GM23248 (cell line): ENCODE measurements around the gene INO80B. TPM values are rescaled to one million over a fixed set of nuclear protein-coding genes. Genes with fewer than 3 reads are reported as not detected.

Source experiments
- DNase-seq: peaks from one replicate; pipeline ENCODE4 v3.0.0-alpha.2; 2015
- H2AFZ ChIP-seq: fragments of 200-600 bp; sonication (generic); 2 replicates; pipeline ENCODE4 v1.6.1; 2016; ENCODE audit warnings: antibody characterized with exemption
- H3F3A ChIP-seq: fragments of 200-600 bp; sonication (generic); 2 replicates; pipeline ENCODE4 v1.6.1; 2016; ENCODE audit warnings: mild to moderate bottlenecking, antibody characterized with exemption, mixed run types; ENCODE audit not compliant: insufficient read depth
- H3K27ac ChIP-seq: fragments of 200-600 bp; sonication (generic); 2 replicates; pipeline ENCODE4 v1.5.1; 2016; ENCODE audit warnings: mild to moderate bottlenecking
- H3K27me3 ChIP-seq: fragments of 200-600 bp; sonication (generic); replicated peaks from 2 replicates; pipeline ENCODE4 v1.6.1; 2016; ENCODE audit warnings: mild to moderate bottlenecking; ENCODE audit not compliant: insufficient read depth
- H3K36me3 ChIP-seq: fragments of 200-600 bp; sonication (generic); 2 replicates; pipeline ENCODE4 v1.6.1; 2016; ENCODE audit warnings: low read depth, mild to moderate bottlenecking
- H3K4me1 ChIP-seq: fragments of 200-600 bp; sonication (generic); 2 replicates; pipeline ENCODE4 v1.6.1; 2016; ENCODE audit warnings: mild to moderate bottlenecking; ENCODE audit not compliant: insufficient read depth
- H3K4me2 ChIP-seq: fragments of 200-600 bp; sonication (generic); one replicate; pipeline ENCODE4 v1.6.1; 2016; ENCODE audit warnings: mild to moderate bottlenecking; ENCODE audit not compliant: unreplicated experiment
- H3K4me3 ChIP-seq: fragments of 200-600 bp; sonication (generic); 2 replicates; pipeline ENCODE4 v1.5.1; 2016; ENCODE audit warnings: mild to moderate bottlenecking
- H3K79me2 ChIP-seq: fragments of 200-600 bp; sonication (generic); 2 replicates; pipeline ENCODE4 v1.6.1; 2016; ENCODE audit warnings: mild to moderate bottlenecking; ENCODE audit not compliant: insufficient read depth
- H3K9ac ChIP-seq: fragments of 200-600 bp; sonication (generic); 2 replicates; pipeline ENCODE4 v1.6.1; 2016; ENCODE audit warnings: mild to moderate bottlenecking
- H3K9me2 ChIP-seq: fragments of 200-600 bp; sonication (generic); 2 replicates; pipeline ENCODE4 v1.6.1; 2016; ENCODE audit warnings: mixed run types, mild to moderate bottlenecking, moderate library complexity; ENCODE audit not compliant: insufficient read depth
- H3K9me3 ChIP-seq: fragments of 200-600 bp; sonication (generic); one replicate; pipeline ENCODE4 v1.6.1; 2017; ENCODE audit warnings: low read depth
- H4K20me1 ChIP-seq: fragments of 200-600 bp; sonication (generic); 2 replicates; pipeline ENCODE4 v1.6.0; 2016; ENCODE audit not compliant: insufficient read depth
- EZH2 ChIP-seq: fragments of 200-600 bp; sonication (generic); IDR thresholded peaks from 2 replicates; pipeline ENCODE4 v1.6.1; 2018; ENCODE audit warnings: antibody characterized with exemption, mild to moderate bottlenecking; ENCODE audit not compliant: insufficient read depth, poor library complexity, severe bottlenecking
- EZH2phosphoT487 ChIP-seq: fragments of 200-600 bp; sonication (generic); IDR thresholded peaks from 2 replicates; pipeline ENCODE4 v1.6.1; 2018; ENCODE audit warnings: antibody characterized with exemption, moderate library complexity, mild to moderate bottlenecking, low read depth; ENCODE audit not compliant: insufficient read depth
- WGBS, 2 experiments: methylation state at CpG; one replicate each; pipeline ENCODE4 v1.1.6; 2015 to 2017; ENCODE audit warnings: low lambda C conversion rate in 2 of 2, low coverage in 1 of 2; ENCODE audit errors: missing lambda C conversion rate in 2 of 2; 5-methylcytosine and 5-hydroxymethylcytosine counted together
- in situ Hi-C: fragments of 300-500 bp; cut with MboI; formaldehyde crosslinking; loops from 2 replicates; pipeline ENCODE4 v1.15.0; 2020
- polyA plus RNA-seq: library from polyadenylated mRNA; unstranded; fragments of >200 nt; fragmentation: Nextera tagmentation; extraction: Ambion mirVana; gene quantifications from 2 replicates; pipeline ENCODE4 v1.2.1, GENCODE V29; 2016
- total RNA-seq: library from RNA; depleted of rRNA; stranded (reverse); fragments of >200 nt; shearing (Covaris generic); gene quantifications from 2 replicates; pipeline ENCODE4 v1.2.3, GENCODE V29; 2014

Gene INO80B
- total and polyA plus RNA-seq, 2 experiments from 2014 or later = 4.9 to 10.9 TPM

- Histone ChIP-seq H3K36me3 (no peaks in the 10 kb centered on the region), H3K9me2 (no peaks in the 10 kb centered on the region), H3K79me2 (no peaks in the 10 kb centered on the region), H2AFZ (peak within 1 kb of the TSS; percentile 98), H3K27ac (peak within 1 kb of the TSS; percentile 88), H3K4me2 (peak within 1 kb of the TSS; percentile 84), H4K20me1 (no peaks in the 10 kb centered on the region), H3K9ac (peak within 1 kb of the TSS; percentile 86), H3F3A (peaks cover 17% of the 10 kb centered on the region; the same call in 1 of the 2 replicates), H3K27me3 (no peaks in the 10 kb centered on the region), H3K4me3 (peak within 1 kb of the TSS; percentile 84), H3K4me1 (0 out of 2 replicates have a peak, but pooled peaks cover 6% of the 10 kb centered on the region), H3K9me3 (no peaks in the 10 kb centered on the region)
- in situ Hi-C loops = no loop called here
- peak; percentile 97 for DNase-seq
- 0 to 1% methylated on average over 56 to 57 of the region's 57 CpGs for WGBS, 2 experiments
- TF ChIP-seq EZH2 = no peak
- TF ChIP-seq EZH2phosphoT487 = no peak
Observed at GRCh38 chr2:74421221-74421870, 33.5 kb upstream of the INO80B start, which contains the start of the genes C2orf81 and WDR54. TSS of gene C2orf81 (minus strand) at chr2:74421619. CDS start at chr2:74421560, 59 bp downstream. TSS of gene WDR54 (plus strand) at chr2:74421730. CDS start at chr2:74422154, 424 bp downstream.

- WGBS, 2 experiments = 81 to 86% methylated on average over 9 of the region's 9 CpGs
- TF ChIP-seq EZH2phosphoT487 (no peak), EZH2 (no peak)
- Histone ChIP-seq H3K9me2 (no peaks in the 10 kb centered on the region), H3K27ac (no peak overlapping the region), H3F3A (peaks cover 18% of the 10 kb centered on the region; the same call in 1 of the 2 replicates), H3K79me2 (no peaks in the 10 kb centered on the region), H3K9ac (no peak overlapping the region), H3K36me3 (no peaks in the 10 kb centered on the region; the same call in 1 of the 2 replicates), H3K4me3 (no peak overlapping the region), H3K4me1 (0 out of 2 replicates have a peak, but pooled peaks cover 6% of the 10 kb centered on the region), H3K27me3 (no peaks in the 10 kb centered on the region), H4K20me1 (no peaks in the 10 kb centered on the region), H2AFZ (no peak overlapping the region), H3K9me3 (no peaks in the 10 kb centered on the region), H3K4me2 (no peak overlapping the region)
- in situ Hi-C loops = no loop called here
- no peak for DNase-seq
Observed at GRCh38 chr2:74423231-74424095, 31.4 kb upstream of the INO80B start.

- Histone ChIP-seq H3K27ac (no peak overlapping the region), H2AFZ (no peak overlapping the region), H3K4me2 (no peak overlapping the region), H3K4me1 (0 out of 2 replicates have a peak, but pooled peaks cover 6% of the 10 kb centered on the region), H4K20me1 (no peaks in the 10 kb centered on the region), H3K9me3 (no peaks in the 10 kb centered on the region), H3K79me2 (no peaks in the 10 kb centered on the region), H3F3A (peaks cover 26% of the 10 kb centered on the region), H3K9ac (no peak overlapping the region), H3K27me3 (no peaks in the 10 kb centered on the region), H3K9me2 (no peaks in the 10 kb centered on the region), H3K4me3 (no peak overlapping the region), H3K36me3 (peaks cover 3% of the 10 kb centered on the region; the same call in 1 of the 2 replicates)
- WGBS, 2 experiments = 79 to 81% methylated on average over 5 of the region's 5 CpGs
- DNase-seq = no peak
- in situ Hi-C loops = no loop called here
- no peak for TF ChIP-seq EZH2
- no peak for TF ChIP-seq EZH2phosphoT487
Observed at GRCh38 chr2:74424139-74424992, 30.5 kb upstream of the INO80B start.

GRCh38 chr2:74424995-74425406 is 29.9 kb upstream of the INO80B start:
- no peak overlapping the region for H3K4me2 ChIP-seq

More at GRCh38 chr2:74424995-74425406, 29.9 kb upstream of the INO80B start:
- Histone ChIP-seq H3K4me1 (0 out of 2 replicates have a peak, but pooled peaks cover 6% of the 10 kb centered on the region), H3K79me2 (no peaks in the 10 kb centered on the region), H3F3A (peaks cover 26% of the 10 kb centered on the region), H3K36me3 (peaks cover 3% of the 10 kb centered on the region; the same call in 1 of the 2 replicates), H3K9ac (no peak overlapping the region), H3K9me3 (no peaks in the 10 kb centered on the region), H3K27ac (peak overlapping the region; percentile 45; the same call in 1 of the 2 replicates), H4K20me1 (no peaks in the 10 kb centered on the region), H3K27me3 (no peaks in the 10 kb centered on the region), H3K4me3 (no peak overlapping the region), H3K9me2 (no peaks in the 10 kb centered on the region), H2AFZ (no peak overlapping the region)
- in situ Hi-C loops = no loop called here
- no peak for DNase-seq
- TF ChIP-seq EZH2 (no peak), EZH2phosphoT487 (no peak)
- 73 to 76% methylated on average over 5 of the region's 5 CpGs for WGBS, 2 experiments
